C4-2B (cell line): Measurements from ENCODE around the gene ANKRD35.

ENCODE experiments used
- CTCF ChIP-seq: fragments of 450-650 bp; conservative IDR thresholded peaks from 2 replicates; pipeline ENCODE4 v1.5.1; 2017; ENCODE audit warnings: mild to moderate bottlenecking
- ZFX ChIP-seq: fragments of 450-650 bp; IDR thresholded peaks from 2 replicates; pipeline ENCODE4 v1.6.1; 2017

- TF ChIP-seq CTCF: no peak
- no peak for TF ChIP-seq ZFX
Observed at GRCh38 chr1:145893306-145894055, 7.8 kb upstream of the ANKRD35 start.
